ENCODE data around the gene HABP2.

GRCh38 chr10:113518415-113518814 lies 34.4 kb upstream of the HABP2 start:
- TF ChIP-seq CTCF (IDR thresholded peaks at IDR 0.05): no peak
- TF ChIP-seq POLR2A (IDR thresholded peaks at IDR 0.05): no peak
- TF ChIP-seq POLR2AphosphoS5 (IDR thresholded peaks at IDR 0.05): no peak
- no peak for TF ChIP-seq EP300 (IDR thresholded peaks at IDR 0.05)

All from suprapubic skin (tissue), 4 donors.